ENCODE measurements around the gene C1orf35.

C1orf35 gene

GRCh38 chr1:228079601-228080263 is 23.4 kb downstream of the C1orf35 start:
- no peak for TF ChIP-seq CTCF (conservative IDR thresholded peaks at IDR 0.05)
- no peak overlapping the region for H3K27ac ChIP-seq

GRCh38 chr1:228079013-228079412 is 24.1 kb downstream of the C1orf35 start:
- TF ChIP-seq CTCF (conservative IDR thresholded peaks at IDR 0.05): no peak
- H3K27ac ChIP-seq: no peak overlapping the region

GRCh38 chr1:228077565-228078330 is 25.4 kb downstream of the C1orf35 start:
- no peak for TF ChIP-seq CTCF (conservative IDR thresholded peaks at IDR 0.05)
- no peak overlapping the region for H3K27ac ChIP-seq

GRCh38 chr1:228076796-228077430 is 26.2 kb downstream of the C1orf35 start:
- H3K27ac ChIP-seq: no peak overlapping the region
- no peak for TF ChIP-seq CTCF (conservative IDR thresholded peaks at IDR 0.05)

GRCh38 chr1:228075801-228076271 is 27.3 kb downstream of the C1orf35 start:
- TF ChIP-seq CTCF (conservative IDR thresholded peaks at IDR 0.05): no peak
- no peak overlapping the region for H3K27ac ChIP-seq

GRCh38 chr1:228074954-228075730 is 28.0 kb downstream of the C1orf35 start:
- no peak overlapping the region for H3K27ac ChIP-seq

More at GRCh38 chr1:228074954-228075730, 28.0 kb downstream of the C1orf35 start:
- TF ChIP-seq CTCF (conservative IDR thresholded peaks at IDR 0.05): no peak

Data from VCaP (cell line).